Ovary (tissue), 3 donors: ENCODE data around the gene PWP2.
"Not testable (repeated sequence)": the region's sequence is repeated elsewhere in the genome, so short reads cannot be mapped to it uniquely, and the experiment has no call there.

Source experiments
- CTCF ChIP-seq, 3 donors: fragments of 450-650 bp in 2 of 3; fragments of 200-600 bp in 1 of 3; IDR thresholded peaks; one replicate each; pipeline versions ENCODE4 v1.5.1 to v1.8.0; 2016 to 2022; ENCODE audit warnings: antibody characterized with exemption in 3 of 3, mild to moderate bottlenecking in 1 of 3
- POLR2A ChIP-seq: fragments of 450-650 bp; IDR thresholded peaks from one replicate; pipeline ENCODE4 v1.6.1; 2017; ENCODE audit warnings: antibody characterized with exemption, mild to moderate bottlenecking, moderate library complexity
- donor health status: DM: no; HTN: no; CAD: no.

- TF ChIP-seq CTCF (IDR thresholded peaks at IDR 0.05); POLR2A: not testable (repeated sequence)
Observed at GRCh38 chr21:44133715-44134057, 26.5 kb downstream of the PWP2 start.
